GM23338 (cell line): ENCODE data around the gene SHISAL1. TPM values are rescaled to one million over a fixed set of nuclear protein-coding genes. Genes with fewer than 3 reads are reported as not detected.

Experiments
- ATAC-seq: fragments of 200-7000 bp; cut with Tn5 transposase; 3 replicates; pipeline ENCODE4 v1.9.1; 2020
- DNase-seq: peaks from one replicate; pipeline ENCODE4 v3.0.0-alpha.2; 2015; ENCODE audit warnings: low spot score
- H2AFZ ChIP-seq: fragments of 200-600 bp; sonication (generic); 2 replicates; pipeline ENCODE4 v1.8.0; 2016; ENCODE audit warnings: antibody characterized with exemption, mild to moderate bottlenecking, moderate library complexity
- H3F3A ChIP-seq: fragments of 200-600 bp; sonication (generic); replicated peaks from 2 replicates; pipeline ENCODE4 v1.8.0; 2017; ENCODE audit warnings: antibody characterized with exemption, mixed run types, low read depth
- H3K27ac ChIP-seq: fragments of 200-600 bp; sonication (generic); 2 replicates; pipeline ENCODE4 v1.6.1; 2016; ENCODE audit warnings: low read depth
- H3K27me3 ChIP-seq: fragments of 200-600 bp; sonication (generic); 2 replicates; pipeline ENCODE4 v1.8.0; 2016; ENCODE audit warnings: mild to moderate bottlenecking, mixed run types, moderate library complexity; ENCODE audit not compliant: insufficient read depth
- H3K36me3 ChIP-seq: fragments of 200-600 bp; sonication (generic); 2 replicates; pipeline ENCODE4 v1.8.0; 2016; ENCODE audit warnings: mild to moderate bottlenecking; ENCODE audit not compliant: insufficient read depth
- H3K4me1 ChIP-seq: fragments of 200-600 bp; sonication (generic); 2 replicates; pipeline ENCODE4 v1.8.0; 2016; ENCODE audit warnings: mild to moderate bottlenecking, moderate library complexity; ENCODE audit not compliant: insufficient read depth
- H3K4me2 ChIP-seq: fragments of 200-600 bp; sonication (generic); 2 replicates; pipeline ENCODE4 v1.7.1; 2017; ENCODE audit warnings: mixed run types
- H3K4me3 ChIP-seq: fragments of 200-600 bp; sonication (generic); 2 replicates; pipeline ENCODE4 v1.6.1; 2016; ENCODE audit warnings: mixed run types
- H3K79me2 ChIP-seq: fragments of 200-600 bp; sonication (generic); replicated peaks from 2 replicates; pipeline ENCODE4 v1.8.0; 2017; ENCODE audit warnings: mild to moderate bottlenecking; ENCODE audit not compliant: insufficient read depth
- H3K9me2 ChIP-seq: fragments of 200-600 bp; sonication (generic); 2 replicates; pipeline ENCODE4 v1.8.0; 2017; ENCODE audit not compliant: insufficient read depth
- H4K20me1 ChIP-seq: fragments of 200-600 bp; sonication (generic); replicated peaks from 2 replicates; pipeline ENCODE4 v1.8.0; 2017; ENCODE audit warnings: mild to moderate bottlenecking; ENCODE audit not compliant: insufficient read depth
- H3K27ac Mint-ChIP-seq: 2 replicates; pipeline ENCODE4 v1.8.0; 2020; ENCODE audit warnings: inconsistent platforms, mild to moderate bottlenecking, moderate library complexity, mixed read lengths
- H3K27me3 Mint-ChIP-seq: 3 replicates; pipeline ENCODE4 v1.8.0; 2022; ENCODE audit warnings: low read depth, mild to moderate bottlenecking, moderate library complexity, mixed read lengths, inconsistent platforms; ENCODE audit not compliant: insufficient read depth, poor library complexity
- H3K36me3 Mint-ChIP-seq: 3 replicates; pipeline ENCODE4 v1.8.0; 2021; ENCODE audit warnings: low read depth, mild to moderate bottlenecking, inconsistent platforms, moderate library complexity, mixed read lengths
- H3K4me1 Mint-ChIP-seq: 3 replicates; pipeline ENCODE4 v1.8.0; 2020; ENCODE audit warnings: mild to moderate bottlenecking, inconsistent platforms, mixed read lengths
- H3K4me3 Mint-ChIP-seq: 3 replicates; pipeline ENCODE4 v1.8.0; 2021; ENCODE audit warnings: moderate library complexity, mild to moderate bottlenecking, inconsistent platforms, mixed read lengths
- H3K9me3 Mint-ChIP-seq: 3 replicates; pipeline ENCODE4 v1.8.0; 2020; ENCODE audit warnings: moderate library complexity, mild to moderate bottlenecking, inconsistent platforms, mixed read lengths
- CREB1 ChIP-seq: fragments of 250-450 bp; sonication (Bioruptor Pico); IDR thresholded peaks from 2 replicates; pipeline ENCODE4 v1.5.0; 2020; ENCODE audit warnings: low read depth, mild to moderate bottlenecking, moderate library complexity
- CTCF ChIP-seq, 2 experiments: fragments of 200-600 bp in 1 of 2; sonication (generic) in 1 of 2; conservative IDR thresholded peaks; 2 replicates each; pipeline versions ENCODE4 v1.5.1 to v1.6.1; 2016 to 2017; ENCODE audit warnings: antibody characterized with exemption in 2 of 2, low read depth in 2 of 2, mild to moderate bottlenecking in 2 of 2, moderate library complexity in 1 of 2
- ETS1 ChIP-seq: IDR thresholded peaks from 2 replicates; pipeline ENCODE4 v1.6.1; 2016; ENCODE audit warnings: antibody characterized with exemption
- EZH2 ChIP-seq: fragments of 200-600 bp; sonication (generic); IDR thresholded peaks from one replicate; pipeline ENCODE4 v1.8.0; 2017; ENCODE audit warnings: antibody characterized with exemption, mild to moderate bottlenecking, low read depth; ENCODE audit not compliant: unreplicated experiment
- EZH2phosphoT487 ChIP-seq: fragments of 200-600 bp; sonication (generic); IDR thresholded peaks from one replicate; pipeline ENCODE4 v1.8.1; 2018; ENCODE audit warnings: antibody characterized with exemption; ENCODE audit not compliant: unreplicated experiment
- JUNB ChIP-seq: IDR thresholded peaks from one replicate; pipeline ENCODE4 v1.6.1; 2016; ENCODE audit warnings: antibody characterized with exemption; ENCODE audit not compliant: unreplicated experiment
- NANOG ChIP-seq: IDR thresholded peaks from 2 replicates; pipeline ENCODE4 v1.6.1; 2016; ENCODE audit warnings: antibody characterized with exemption, borderline replicate concordance
- POLR2AphosphoS5 ChIP-seq: IDR thresholded peaks from 2 replicates; pipeline ENCODE4 v1.6.1; 2016; ENCODE audit warnings: antibody characterized with exemption, low read depth
- REST ChIP-seq: IDR thresholded peaks from one replicate; pipeline ENCODE4 v1.6.1; 2018; ENCODE audit warnings: antibody characterized with exemption; ENCODE audit not compliant: unreplicated experiment
- STAT1 ChIP-seq: IDR thresholded peaks from one replicate; pipeline ENCODE4 v1.6.1; 2016; ENCODE audit warnings: antibody characterized with exemption; ENCODE audit not compliant: unreplicated experiment
- ZNF114 ChIP-seq: fragments of 250-450 bp; sonication (Bioruptor Pico); IDR thresholded peaks from 2 replicates; pipeline ENCODE4 v1.5.0; 2020; ENCODE audit warnings: mild to moderate bottlenecking, moderate library complexity
- ZNF331 ChIP-seq: fragments of 250-450 bp; sonication (Bioruptor Pico); IDR thresholded peaks from 2 replicates; pipeline ENCODE4 v1.5.0; 2020; ENCODE audit warnings: low read depth, mild to moderate bottlenecking, moderate library complexity
- ZNF462 ChIP-seq: fragments of 250-450 bp; sonication (Bioruptor Pico); IDR thresholded peaks from 2 replicates; pipeline ENCODE4 v1.5.0; 2020; ENCODE audit warnings: mild to moderate bottlenecking, moderate library complexity
- polyA plus RNA-seq: library from polyadenylated mRNA; unstranded; fragments of >200 nt; fragmentation: Nextera tagmentation; extraction: Ambion mirVana; gene quantifications from 2 replicates; pipeline ENCODE4 v1.2.1, GENCODE V29; 2016
- total RNA-seq: library from RNA; depleted of rRNA; stranded (reverse); fragments of >200 nt; shearing (Covaris generic); gene quantifications from 2 replicates; pipeline ENCODE4 v1.2.3, GENCODE V29; 2014

Gene SHISAL1
- total and polyA plus RNA-seq, 2 experiments from 2014 or later = 0.71 to 3.4 TPM

- Histone ChIP-seq H3K4me1 (no peaks in the 10 kb centered on the region), H3K27ac (no peak overlapping the region), H4K20me1 (no peaks in the 10 kb centered on the region), H3K4me3 (no peak overlapping the region), H3K4me2 (no peak overlapping the region), H3F3A (no peaks in the 10 kb centered on the region), H3K9me2 (no peaks in the 10 kb centered on the region), H3K36me3 (no peaks in the 10 kb centered on the region), H3K79me2 (no peaks in the 10 kb centered on the region), H3K27me3 (no peaks in the 10 kb centered on the region), H2AFZ (no peak overlapping the region)
- Mint-ChIP-seq H3K36me3 (no peaks in the 10 kb centered on the region), H3K27me3 (peaks cover 9% of the 10 kb centered on the region), H3K9me3 (no peaks in the 10 kb centered on the region), H3K4me3 (no peak overlapping the region), H3K4me1 (peaks cover 16% of the 10 kb centered on the region), H3K27ac (no peak overlapping the region)
- ATAC-seq = no peak
- DNase-seq = no peak
- TF ChIP-seq JUNB = no peak
- no peak for TF ChIP-seq CREB1 (CRISPR knock-in tag)
- no peak for TF ChIP-seq ETS1
- no peak for TF ChIP-seq EZH2
- TF ChIP-seq POLR2AphosphoS5 = no peak
- no peak for TF ChIP-seq STAT1
- no peak for TF ChIP-seq NANOG
- no peak for TF ChIP-seq ZNF462 (CRISPR knock-in tag)
- no peak for TF ChIP-seq EZH2phosphoT487
- no peak for TF ChIP-seq ZNF331 (CRISPR knock-in tag)
- TF ChIP-seq ZNF114 (CRISPR knock-in tag) = no peak
- no peak for TF ChIP-seq CTCF (conservative IDR thresholded peaks at IDR 0.05; ENCODE audit: low read depth in 2 of 2)
- TF ChIP-seq REST = no peak
These were observed 30.7 kb downstream of the SHISAL1 start for GRCh38 chr22:44281768-44282637.
